SIG-M5 treated with dmso at 0.1 percent for 504 hours (cell line): ENCODE data around the gene KDM3A.

Source experiments
- DNase-seq: peaks from one replicate; lab custom pipeline; 2025; ENCODE audit not compliant: unreplicated experiment; lab: John Stamatoyannopoulos, UW

The KDM3A gene

DNA sequence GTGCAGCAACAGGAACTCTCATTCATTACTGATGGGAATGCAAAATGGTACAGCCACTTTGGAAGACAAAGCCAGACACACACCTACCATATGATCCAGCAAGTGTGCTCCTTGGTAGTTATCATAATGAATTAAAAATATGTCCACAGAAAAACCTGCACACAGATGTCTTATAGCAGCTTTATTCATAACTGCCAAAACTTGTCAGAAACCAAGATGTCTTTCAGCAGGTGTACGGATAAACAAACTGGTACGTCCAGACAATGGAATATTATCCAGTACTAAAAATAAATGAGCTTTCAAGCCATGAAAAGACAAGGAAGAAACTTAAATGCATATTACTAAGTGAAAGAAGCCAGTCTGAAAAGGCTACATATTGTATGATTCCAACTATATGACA is 71.7 kb downstream of the KDM3A start:
- no peak for DNase-seq

GRCh38 chr2:86513948-86514660 is 72.9 kb downstream of the KDM3A start:
- no peak for DNase-seq

- peak; percentile 40 for DNase-seq
Measured at GRCh38 chr2:86518481-86518880, 77.3 kb downstream of the KDM3A start.

DNA sequence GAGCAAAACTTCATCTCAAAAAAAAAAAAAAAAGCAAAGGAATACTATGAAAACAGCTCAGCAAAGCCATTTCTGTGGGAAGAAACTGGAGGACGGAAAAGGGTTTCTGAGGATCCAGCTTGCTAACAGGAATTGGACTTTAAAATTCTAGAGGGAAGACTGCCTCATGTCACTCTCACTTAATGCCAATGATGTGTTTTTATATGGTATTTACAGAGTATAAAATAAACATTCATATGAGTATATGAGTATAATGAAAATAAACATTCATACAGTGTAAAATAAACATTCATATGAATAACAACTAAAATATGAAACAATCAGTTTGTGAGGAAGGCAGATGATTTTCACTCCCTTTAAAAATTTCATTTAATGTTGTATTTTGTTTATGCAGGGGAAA is 78.2 kb downstream of the KDM3A start:
- no peak for DNase-seq

GRCh38 chr2:86520153-86520552 is 79.0 kb downstream of the KDM3A start:
- no peak for DNase-seq

DNA sequence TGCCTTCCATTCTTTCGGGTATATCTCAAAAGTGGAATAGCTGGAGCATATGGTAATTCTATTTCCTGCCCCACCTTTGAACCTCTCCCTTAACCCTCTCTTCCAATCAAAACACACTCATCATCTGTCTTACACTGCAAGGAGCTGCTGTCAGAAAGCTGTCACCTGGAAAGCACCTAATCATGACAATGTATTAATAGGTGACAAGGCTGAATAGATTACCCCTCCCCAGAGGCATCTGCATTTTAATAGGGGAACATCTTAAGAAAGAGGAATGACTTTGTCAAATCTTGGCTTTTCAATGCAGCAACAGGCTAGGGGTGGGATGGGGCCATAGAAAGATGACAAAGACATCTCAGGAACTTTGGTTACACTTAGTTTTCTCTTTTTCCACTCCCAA is 80.8 kb downstream of the KDM3A start:
- no peak for DNase-seq

- no peak for DNase-seq
Measured at GRCh38 chr2:86522711-86523110, 81.5 kb downstream of the KDM3A start.

DNA sequence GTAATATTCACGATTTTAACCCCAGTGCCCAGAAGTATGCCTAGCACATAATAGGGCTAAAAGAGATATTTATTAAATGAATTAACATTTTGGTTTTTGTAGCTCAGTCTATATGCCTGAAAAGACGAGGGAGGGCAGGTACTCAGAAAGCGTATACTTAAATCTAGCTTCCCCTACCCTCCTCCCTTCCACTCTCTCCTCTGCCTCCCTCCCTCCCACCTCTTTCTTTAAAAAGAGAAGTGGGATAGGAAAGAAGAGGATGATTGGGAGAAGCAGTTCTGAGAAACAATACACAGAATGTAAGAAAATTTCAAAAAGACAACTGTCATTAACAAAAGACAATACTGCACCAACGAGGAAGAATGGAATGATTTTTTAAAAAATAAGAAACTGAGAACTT is 82.3 kb downstream of the KDM3A start:
- DNase-seq = no peak

DNA sequence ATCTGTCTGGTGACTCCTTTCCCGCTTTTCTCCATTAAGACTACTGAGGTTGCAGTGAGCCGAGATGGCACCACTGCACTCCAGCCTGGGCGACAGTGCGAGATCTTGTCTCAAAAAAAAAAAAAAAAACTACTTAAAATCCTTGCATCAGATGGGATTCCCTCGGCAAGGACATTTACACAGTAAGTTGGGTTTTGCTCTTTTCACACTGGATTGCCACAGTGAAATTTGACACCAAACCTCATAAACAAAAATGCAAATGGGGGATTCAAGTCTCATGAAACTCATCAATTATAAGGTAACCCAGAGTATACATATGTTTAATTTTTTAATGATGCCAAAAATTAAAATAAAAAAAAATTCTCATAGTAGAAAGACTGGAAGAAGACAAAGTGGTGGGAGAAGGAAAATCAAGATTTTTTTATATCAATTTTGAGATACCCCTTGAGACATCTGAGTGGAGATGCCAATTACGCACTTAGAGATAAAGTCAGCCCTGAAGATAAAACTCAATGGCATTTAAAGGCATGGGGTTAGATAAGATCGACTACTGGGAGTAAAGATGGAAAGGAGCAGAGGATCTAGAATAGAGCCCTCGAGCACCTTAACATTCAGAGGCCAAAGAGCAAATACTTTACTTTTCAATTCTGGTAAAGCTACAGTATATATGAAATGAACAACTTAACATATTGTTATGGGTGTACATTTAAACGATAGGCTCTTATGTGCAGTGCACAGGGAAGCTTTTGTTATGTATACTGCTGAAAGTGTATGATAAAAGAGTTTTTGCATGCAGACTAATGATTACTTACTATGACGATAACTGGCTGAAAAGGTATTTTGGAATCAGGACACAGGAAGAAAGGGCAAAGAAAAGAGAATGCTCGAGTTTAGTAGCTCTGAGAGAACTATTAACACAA is 84.5 kb downstream of the KDM3A start:
- no peak for DNase-seq

DNA sequence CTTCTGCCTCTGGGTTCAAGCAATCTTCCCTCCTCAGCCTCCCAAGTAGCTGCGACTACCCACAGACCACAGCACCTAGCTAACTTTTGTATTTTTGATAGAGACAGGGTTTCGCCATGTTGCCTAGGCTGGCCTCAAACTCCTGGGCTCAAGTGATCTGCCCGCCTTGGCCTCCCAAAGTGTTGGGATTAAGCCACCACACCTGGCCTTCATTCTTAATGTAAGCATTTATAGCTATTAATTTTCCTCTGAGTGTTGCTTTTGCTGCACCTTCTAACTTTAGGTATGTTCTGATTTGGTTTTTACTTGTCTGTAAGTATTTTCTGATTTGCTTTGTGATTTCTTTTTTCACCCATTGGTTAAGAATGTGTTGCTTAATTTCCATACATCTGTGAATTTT is 92.4 kb downstream of the KDM3A start:
- DNase-seq = no peak

GRCh38 chr2:86541334-86541733 is 100.2 kb downstream of the KDM3A start:
- no peak for DNase-seq
